ENCODE data around the gene SLC9C2. TPM values are rescaled to one million over a fixed set of nuclear protein-coding genes. Genes with fewer than 3 reads are reported as not detected.

Gene SLC9C2
- total RNA-seq, 1 donor from 2014 or later, result not detected

DNA sequence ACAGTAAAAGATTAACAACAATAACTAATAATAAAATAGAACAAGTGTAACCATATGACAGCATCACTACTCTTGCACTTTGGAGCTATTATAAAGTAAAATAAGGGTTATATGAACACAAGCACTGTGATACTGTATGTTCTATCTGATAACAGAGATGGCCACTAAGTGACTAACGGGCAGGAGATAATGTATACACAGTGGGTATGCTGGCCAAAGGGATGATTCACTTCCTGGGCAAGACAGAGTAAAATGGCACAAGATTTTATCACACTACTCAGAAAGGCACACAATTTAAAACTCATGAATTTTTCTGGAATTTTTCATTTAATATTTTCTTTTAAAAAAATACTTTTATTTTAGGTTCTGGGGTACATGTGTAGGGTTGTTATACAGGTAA, 12.3 kb downstream of the SLC9C2 start:
- no peak overlapping the region for H3K27ac Mint-ChIP-seq (ENCODE audit: unreplicated experiment)
- no peaks in the 10 kb centered on the region for H3K9me3 Mint-ChIP-seq (ENCODE audit: unreplicated experiment)
- TF ChIP-seq, protein P1, sequence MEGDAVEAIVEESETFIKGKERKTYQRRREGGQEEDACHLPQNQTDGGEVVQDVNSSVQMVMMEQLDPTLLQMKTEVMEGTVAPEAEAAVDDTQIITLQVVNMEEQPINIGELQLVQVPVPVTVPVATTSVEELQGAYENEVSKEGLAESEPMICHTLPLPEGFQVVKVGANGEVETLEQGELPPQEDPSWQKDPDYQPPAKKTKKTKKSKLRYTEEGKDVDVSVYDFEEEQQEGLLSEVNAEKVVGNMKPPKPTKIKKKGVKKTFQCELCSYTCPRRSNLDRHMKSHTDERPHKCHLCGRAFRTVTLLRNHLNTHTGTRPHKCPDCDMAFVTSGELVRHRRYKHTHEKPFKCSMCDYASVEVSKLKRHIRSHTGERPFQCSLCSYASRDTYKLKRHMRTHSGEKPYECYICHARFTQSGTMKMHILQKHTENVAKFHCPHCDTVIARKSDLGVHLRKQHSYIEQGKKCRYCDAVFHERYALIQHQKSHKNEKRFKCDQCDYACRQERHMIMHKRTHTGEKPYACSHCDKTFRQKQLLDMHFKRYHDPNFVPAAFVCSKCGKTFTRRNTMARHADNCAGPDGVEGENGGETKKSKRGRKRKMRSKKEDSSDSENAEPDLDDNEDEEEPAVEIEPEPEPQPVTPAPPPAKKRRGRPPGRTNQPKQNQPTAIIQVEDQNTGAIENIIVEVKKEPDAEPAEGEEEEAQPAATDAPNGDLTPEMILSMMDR (IDR thresholded peaks at IDR 0.05), result no peak
- no peaks in the 10 kb centered on the region for H3K27me3 Mint-ChIP-seq (ENCODE audit: unreplicated experiment)
- no peak overlapping the region for H3K4me3 Mint-ChIP-seq (ENCODE audit: unreplicated experiment)
- H3K36me3 Mint-ChIP-seq (ENCODE audit: unreplicated experiment), result no peaks in the 10 kb centered on the region
- no peaks in the 10 kb centered on the region for H3K4me1 Mint-ChIP-seq (ENCODE audit: unreplicated experiment)
- DNase-seq (ENCODE audit: extremely low spot score, unreplicated experiment), result no peak

DNA sequence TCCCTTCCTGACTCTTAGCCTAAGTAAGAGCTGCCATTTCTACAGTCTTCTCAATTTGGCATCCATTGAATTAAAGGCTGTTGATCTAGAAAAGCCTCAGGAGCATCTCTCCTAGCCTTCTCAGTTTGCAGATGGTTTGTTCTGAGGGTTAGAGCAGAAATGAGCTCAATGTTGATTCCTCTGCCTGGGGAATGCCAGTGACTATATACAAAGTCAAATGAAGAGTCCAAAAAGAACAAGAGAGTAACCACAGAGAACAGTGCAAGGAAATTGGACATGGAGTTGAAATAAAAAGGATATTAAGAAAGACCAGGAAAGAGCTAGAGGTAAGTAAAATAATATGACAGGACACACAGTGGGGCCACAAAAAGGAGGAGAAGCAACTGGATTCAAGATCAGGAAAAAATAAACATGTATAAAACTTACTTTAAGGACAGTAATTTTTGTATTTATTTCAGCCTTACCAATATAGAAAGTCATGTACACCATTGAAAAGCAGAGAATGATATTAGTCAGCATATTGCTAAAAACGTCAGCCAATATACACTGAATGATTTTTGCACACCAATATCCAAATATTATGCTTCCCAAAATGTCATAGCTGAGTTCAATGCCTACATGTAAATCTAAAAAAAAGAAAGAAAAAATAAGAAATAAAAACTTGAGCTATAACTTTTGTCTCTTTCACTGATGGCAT, 21.3 kb downstream of the SLC9C2 start:
- H3K27me3 Mint-ChIP-seq (ENCODE audit: unreplicated experiment), result peaks cover 9% of the 10 kb centered on the region
- no peaks in the 10 kb centered on the region for H3K9me3 Mint-ChIP-seq (ENCODE audit: unreplicated experiment)
- no peaks in the 10 kb centered on the region for H3K4me1 Mint-ChIP-seq (ENCODE audit: unreplicated experiment)
- no peak for DNase-seq (ENCODE audit: extremely low spot score, unreplicated experiment)
- H3K27ac Mint-ChIP-seq (ENCODE audit: unreplicated experiment), result no peak overlapping the region
- H3K4me3 Mint-ChIP-seq (ENCODE audit: unreplicated experiment), result no peak overlapping the region
- no peaks in the 10 kb centered on the region for H3K36me3 Mint-ChIP-seq (ENCODE audit: unreplicated experiment)
- TF ChIP-seq, protein P1 (IDR thresholded peaks at IDR 0.05), result no peak

DNA sequence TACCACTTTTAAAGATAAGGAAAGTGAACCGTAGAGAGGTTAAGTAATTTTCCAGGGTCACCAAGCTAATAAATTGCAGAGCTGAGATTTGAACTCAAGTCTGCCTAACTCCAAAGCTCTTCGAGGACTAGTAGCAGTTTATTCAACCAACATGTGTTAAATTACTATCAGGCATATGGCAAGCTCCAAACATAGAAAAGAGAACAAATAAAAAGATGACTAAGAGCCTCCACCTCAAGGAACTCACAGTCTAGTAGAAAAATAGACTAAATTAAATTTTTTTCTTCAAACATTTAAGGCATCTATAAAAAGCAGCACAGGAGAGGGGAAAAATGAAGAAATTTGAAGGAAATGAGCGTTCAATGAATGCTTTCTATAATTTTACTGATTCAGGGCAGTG, 22.2 kb downstream of the SLC9C2 start:
- H3K9me3 Mint-ChIP-seq (ENCODE audit: unreplicated experiment), result no peaks in the 10 kb centered on the region
- no peaks in the 10 kb centered on the region for H3K4me1 Mint-ChIP-seq (ENCODE audit: unreplicated experiment)
- DNase-seq (ENCODE audit: extremely low spot score, unreplicated experiment), result no peak
- H3K4me3 Mint-ChIP-seq (ENCODE audit: unreplicated experiment), result no peak overlapping the region
- H3K36me3 Mint-ChIP-seq (ENCODE audit: unreplicated experiment), result no peaks in the 10 kb centered on the region
- TF ChIP-seq, protein P1 (IDR thresholded peaks at IDR 0.05), result no peak
- no peak overlapping the region for H3K27ac Mint-ChIP-seq (ENCODE audit: unreplicated experiment)
- H3K27me3 Mint-ChIP-seq (ENCODE audit: unreplicated experiment), result peaks cover 9% of the 10 kb centered on the region

DNA sequence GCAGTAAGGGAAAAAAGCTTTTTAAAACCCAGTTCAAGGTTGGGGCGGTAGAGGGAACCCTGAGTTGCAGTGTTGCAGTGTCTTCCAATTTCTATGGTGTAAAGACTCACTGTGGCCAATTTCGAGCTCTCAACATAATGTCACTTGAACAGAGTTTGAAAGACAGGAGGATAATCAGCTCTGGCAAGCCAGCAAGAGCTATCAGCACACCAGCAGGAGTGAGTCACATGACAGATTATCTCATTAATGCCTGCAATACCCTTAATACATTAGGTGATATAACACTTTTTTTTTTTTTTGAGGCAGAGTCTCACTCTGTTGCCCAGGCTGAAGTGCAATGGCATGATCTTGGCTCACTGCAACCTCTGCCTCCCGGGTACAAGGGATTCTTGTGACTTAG, 22.8 kb downstream of the SLC9C2 start:
- no peak overlapping the region for H3K4me3 Mint-ChIP-seq (ENCODE audit: unreplicated experiment)
- no peaks in the 10 kb centered on the region for H3K9me3 Mint-ChIP-seq (ENCODE audit: unreplicated experiment)
- no peak overlapping the region for H3K27ac Mint-ChIP-seq (ENCODE audit: unreplicated experiment)
- no peak for DNase-seq (ENCODE audit: extremely low spot score, unreplicated experiment)
- H3K4me1 Mint-ChIP-seq (ENCODE audit: unreplicated experiment), result no peaks in the 10 kb centered on the region
- H3K27me3 Mint-ChIP-seq (ENCODE audit: unreplicated experiment), result peaks cover 9% of the 10 kb centered on the region
- TF ChIP-seq, protein P1 (IDR thresholded peaks at IDR 0.05), result no peak
- no peaks in the 10 kb centered on the region for H3K36me3 Mint-ChIP-seq (ENCODE audit: unreplicated experiment)

DNA sequence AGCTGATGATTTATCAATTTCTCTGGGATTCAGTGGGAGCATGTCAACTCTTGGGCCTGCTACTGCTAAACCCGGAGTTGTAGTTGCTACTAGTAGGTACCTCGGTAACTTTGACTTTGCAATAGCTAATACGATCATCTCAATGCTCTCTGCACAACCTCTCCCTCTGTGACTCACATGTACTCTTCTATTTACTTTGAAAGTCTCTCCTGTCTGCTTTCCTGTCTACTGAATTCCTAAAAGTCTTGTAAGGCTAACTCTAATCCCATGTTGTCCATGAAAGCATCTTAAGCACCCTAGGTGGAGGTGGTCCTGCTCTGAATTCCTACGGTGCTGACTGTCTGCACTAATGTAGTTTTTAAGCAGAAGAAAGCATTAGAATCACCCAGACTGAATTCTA, 29.3 kb downstream of the SLC9C2 start:
- Mint-ChIP-seq H3K4me1 (ENCODE audit: unreplicated experiment) (no peaks in the 10 kb centered on the region), H3K36me3 (ENCODE audit: unreplicated experiment) (no peaks in the 10 kb centered on the region), H3K9me3 (ENCODE audit: unreplicated experiment) (no peaks in the 10 kb centered on the region), H3K27ac (ENCODE audit: unreplicated experiment) (no peak overlapping the region), H3K27me3 (ENCODE audit: unreplicated experiment) (peaks cover 8% of the 10 kb centered on the region), H3K4me3 (ENCODE audit: unreplicated experiment) (no peak overlapping the region)
- TF ChIP-seq, protein P1 (IDR thresholded peaks at IDR 0.05), result no peak
- no peak for DNase-seq (ENCODE audit: extremely low spot score, unreplicated experiment)
